Measurements from ENCODE around the gene ARHGEF16.

Gene ARHGEF16

GRCh38 chr1:3488432-3488831, 34.0 kb downstream of the ARHGEF16 start:
- H3K4me3 ChIP-seq (ENCODE audit: control insufficient read depth, low read depth, low read length): no peak overlapping the region
- TF ChIP-seq, protein P1, sequence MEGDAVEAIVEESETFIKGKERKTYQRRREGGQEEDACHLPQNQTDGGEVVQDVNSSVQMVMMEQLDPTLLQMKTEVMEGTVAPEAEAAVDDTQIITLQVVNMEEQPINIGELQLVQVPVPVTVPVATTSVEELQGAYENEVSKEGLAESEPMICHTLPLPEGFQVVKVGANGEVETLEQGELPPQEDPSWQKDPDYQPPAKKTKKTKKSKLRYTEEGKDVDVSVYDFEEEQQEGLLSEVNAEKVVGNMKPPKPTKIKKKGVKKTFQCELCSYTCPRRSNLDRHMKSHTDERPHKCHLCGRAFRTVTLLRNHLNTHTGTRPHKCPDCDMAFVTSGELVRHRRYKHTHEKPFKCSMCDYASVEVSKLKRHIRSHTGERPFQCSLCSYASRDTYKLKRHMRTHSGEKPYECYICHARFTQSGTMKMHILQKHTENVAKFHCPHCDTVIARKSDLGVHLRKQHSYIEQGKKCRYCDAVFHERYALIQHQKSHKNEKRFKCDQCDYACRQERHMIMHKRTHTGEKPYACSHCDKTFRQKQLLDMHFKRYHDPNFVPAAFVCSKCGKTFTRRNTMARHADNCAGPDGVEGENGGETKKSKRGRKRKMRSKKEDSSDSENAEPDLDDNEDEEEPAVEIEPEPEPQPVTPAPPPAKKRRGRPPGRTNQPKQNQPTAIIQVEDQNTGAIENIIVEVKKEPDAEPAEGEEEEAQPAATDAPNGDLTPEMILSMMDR (IDR thresholded peaks at IDR 0.05; ENCODE audit: control insufficient read depth, insufficient read depth, low read depth, low read length, missing control alignments): no peak
- no peak for DNase-seq (ENCODE audit: low read depth)

DNA sequence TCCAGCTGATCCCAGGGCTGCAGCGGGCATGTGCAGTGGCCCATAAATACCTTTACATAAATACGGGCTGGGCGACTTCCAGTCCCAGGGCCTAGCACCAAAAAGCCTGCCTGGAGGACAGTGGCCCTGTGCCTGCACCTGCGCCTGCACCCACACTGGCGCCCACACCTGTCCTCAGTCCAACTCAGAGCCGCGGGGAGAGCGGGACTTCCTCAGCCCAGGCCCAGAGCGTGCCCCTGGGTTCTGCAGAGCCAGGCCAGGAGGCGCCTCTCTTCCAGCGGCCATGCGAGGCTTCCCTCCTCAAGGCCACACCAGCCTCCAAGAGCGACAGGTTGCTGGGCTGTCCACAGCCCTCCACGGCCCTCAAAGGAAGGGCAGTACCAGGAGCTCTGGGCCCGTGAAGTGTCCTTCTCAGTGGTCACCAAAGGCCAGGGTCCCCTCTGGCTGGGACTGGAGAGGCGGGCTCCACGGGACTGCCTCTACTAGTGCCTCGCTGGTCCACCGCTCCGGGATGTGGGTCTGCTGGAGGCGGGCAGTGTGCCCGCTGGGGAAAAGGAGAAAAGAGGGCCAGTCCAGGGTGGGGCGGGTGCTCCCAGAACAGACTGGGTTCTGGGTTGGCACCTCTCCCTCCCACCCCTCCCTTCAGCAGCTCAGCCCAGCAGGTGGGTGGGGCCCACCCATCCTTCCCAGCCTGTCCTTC, 35.7 kb downstream of the ARHGEF16 start:
- no peak for DNase-seq (ENCODE audit: low read depth)
- H3K4me3 ChIP-seq (ENCODE audit: control insufficient read depth, low read depth, low read length): no peak overlapping the region
- TF ChIP-seq, protein P1 (IDR thresholded peaks at IDR 0.05; ENCODE audit: control insufficient read depth, insufficient read depth, low read depth, low read length, missing control alignments): no peak

GRCh38 chr1:3491291-3492246, 37.1 kb downstream of the ARHGEF16 start:
- DNase-seq (ENCODE audit: low read depth): no peak
- no peak overlapping the region for H3K4me3 ChIP-seq (ENCODE audit: control insufficient read depth, low read depth, low read length)
- TF ChIP-seq, protein P1 (IDR thresholded peaks at IDR 0.05; ENCODE audit: control insufficient read depth, insufficient read depth, low read depth, low read length, missing control alignments): peak; percentile 97

GRCh38 chr1:3492545-3493246, 38.2 kb downstream of the ARHGEF16 start:
- TF ChIP-seq, protein P1 (IDR thresholded peaks at IDR 0.05; ENCODE audit: control insufficient read depth, insufficient read depth, low read depth, low read length, missing control alignments): no peak
- H3K4me3 ChIP-seq (ENCODE audit: control insufficient read depth, low read depth, low read length): no peak overlapping the region
- DNase-seq (ENCODE audit: low read depth): no peak

DNA sequence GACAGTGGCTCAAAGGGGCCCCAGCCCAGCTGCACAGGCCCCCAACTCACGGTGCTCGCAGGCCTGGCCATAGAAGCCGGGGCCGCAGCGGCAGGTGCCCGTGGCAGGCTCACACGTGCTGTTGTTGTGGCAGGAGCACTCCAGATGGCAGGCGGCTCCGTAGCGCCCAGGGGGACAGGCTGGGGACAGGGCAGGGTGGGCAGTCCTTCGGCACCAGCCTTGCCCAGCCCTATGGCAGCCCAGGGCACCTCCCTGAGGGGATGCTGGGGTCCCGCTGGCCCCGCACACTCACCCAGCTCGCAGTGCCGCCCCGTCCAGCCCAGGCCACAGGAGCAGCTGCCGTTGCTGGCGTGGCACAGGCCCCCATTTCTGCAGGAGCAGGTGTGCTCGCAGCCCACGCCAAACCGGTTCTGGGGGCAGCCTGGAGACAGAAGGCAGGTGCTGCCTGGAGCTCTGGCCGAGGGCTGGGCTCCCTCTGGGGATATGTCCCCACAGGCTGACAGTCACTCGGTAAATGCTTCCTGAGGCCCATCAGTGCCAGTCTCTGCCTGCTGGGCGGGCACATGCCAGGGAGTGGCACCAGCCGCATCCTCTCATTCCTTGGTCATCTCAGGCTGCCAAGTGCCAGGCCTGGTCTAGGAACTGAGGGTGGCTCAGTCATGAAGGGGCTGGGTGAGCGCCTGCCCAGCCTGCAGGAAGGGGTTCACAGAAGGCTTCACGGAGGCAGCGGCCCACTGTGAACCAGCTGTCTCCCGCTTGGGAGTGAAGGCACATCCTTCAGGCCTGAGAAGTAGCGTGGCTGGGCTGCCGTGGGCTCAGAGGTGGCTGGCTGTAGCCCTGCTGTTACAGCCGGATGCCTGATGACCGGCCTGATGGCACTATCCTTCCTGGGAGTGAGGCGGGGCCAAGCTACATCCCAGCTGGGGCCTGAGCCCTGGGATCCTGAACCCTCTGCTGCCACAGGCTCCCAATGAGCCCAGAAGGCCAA, 40.1 kb downstream of the ARHGEF16 start:
- no peak overlapping the region for H3K4me3 ChIP-seq (ENCODE audit: control insufficient read depth, low read depth, low read length)
- TF ChIP-seq, protein P1 (IDR thresholded peaks at IDR 0.05; ENCODE audit: control insufficient read depth, insufficient read depth, low read depth, low read length, missing control alignments): no peak
- no peak for DNase-seq (ENCODE audit: low read depth)
